Measurements from ENCODE around the gene FNDC3B. TPM values are rescaled to one million over a fixed set of nuclear protein-coding genes. Genes with fewer than 3 reads are reported as not detected.

Gene FNDC3B
- total and polyA plus RNA-seq, 3 donors from 2014 or later, result 24.2 to 63.5 (median 57.7) TPM

GRCh38 chr3:172158741-172159140 is 119.4 kb downstream of the FNDC3B start:
- H3K4me3 ChIP-seq, result no peak overlapping the region
- peaks cover 30% of the 10 kb centered on the region for H3K4me1 ChIP-seq
- WGBS, 2 donors, result 92 to 94% methylated on average over 4 of the region's 4 CpGs
- H3K36me3 ChIP-seq (ENCODE audit: low read depth, missing control alignments), result no peaks in the 10 kb centered on the region
- intact Hi-C loops (cut with DNase I; ENCODE audit: low total_unique reads), result no loop called here
- no peaks in the 10 kb centered on the region for H3K27me3 ChIP-seq
- H3K27ac ChIP-seq, result no peak overlapping the region
- TF ChIP-seq POLR2A (IDR thresholded peaks at IDR 0.05), result no peak
- TF ChIP-seq, protein P1, sequence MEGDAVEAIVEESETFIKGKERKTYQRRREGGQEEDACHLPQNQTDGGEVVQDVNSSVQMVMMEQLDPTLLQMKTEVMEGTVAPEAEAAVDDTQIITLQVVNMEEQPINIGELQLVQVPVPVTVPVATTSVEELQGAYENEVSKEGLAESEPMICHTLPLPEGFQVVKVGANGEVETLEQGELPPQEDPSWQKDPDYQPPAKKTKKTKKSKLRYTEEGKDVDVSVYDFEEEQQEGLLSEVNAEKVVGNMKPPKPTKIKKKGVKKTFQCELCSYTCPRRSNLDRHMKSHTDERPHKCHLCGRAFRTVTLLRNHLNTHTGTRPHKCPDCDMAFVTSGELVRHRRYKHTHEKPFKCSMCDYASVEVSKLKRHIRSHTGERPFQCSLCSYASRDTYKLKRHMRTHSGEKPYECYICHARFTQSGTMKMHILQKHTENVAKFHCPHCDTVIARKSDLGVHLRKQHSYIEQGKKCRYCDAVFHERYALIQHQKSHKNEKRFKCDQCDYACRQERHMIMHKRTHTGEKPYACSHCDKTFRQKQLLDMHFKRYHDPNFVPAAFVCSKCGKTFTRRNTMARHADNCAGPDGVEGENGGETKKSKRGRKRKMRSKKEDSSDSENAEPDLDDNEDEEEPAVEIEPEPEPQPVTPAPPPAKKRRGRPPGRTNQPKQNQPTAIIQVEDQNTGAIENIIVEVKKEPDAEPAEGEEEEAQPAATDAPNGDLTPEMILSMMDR (IDR thresholded peaks at IDR 0.05), result no peak
- DNase-seq, result no peak
- H3K9me3 ChIP-seq, result no peaks in the 10 kb centered on the region

- Histone ChIP-seq H3K4me3 (no peak overlapping the region), H3K27ac (no peak overlapping the region), H3K27me3 (no peaks in the 10 kb centered on the region), H3K4me1 (peaks cover 26% of the 10 kb centered on the region), H3K36me3 (ENCODE audit: low read depth, missing control alignments) (no peaks in the 10 kb centered on the region), H3K9me3 (no peaks in the 10 kb centered on the region)
- 81 to 83% methylated on average over 1 of the region's 1 CpG for WGBS, 2 donors
- TF ChIP-seq, protein P1 (IDR thresholded peaks at IDR 0.05), result no peak
- no peak for TF ChIP-seq POLR2A (IDR thresholded peaks at IDR 0.05)
- intact Hi-C loops (cut with DNase I; ENCODE audit: low total_unique reads), result no loop called here
- no peak for DNase-seq
Observed at GRCh38 chr3:172159376-172159775, 120.0 kb downstream of the FNDC3B start.

GRCh38 chr3:172159962-172160538 is 120.7 kb downstream of the FNDC3B start:
- 64 to 69% methylated on average over 4 of the region's 4 CpGs for WGBS, 2 donors
- DNase-seq, result peak; percentile 42
- H3K27ac ChIP-seq, result no peak overlapping the region

GRCh38 chr3:172161133-172161789 is 121.9 kb downstream of the FNDC3B start:
- intact Hi-C loops (cut with DNase I; ENCODE audit: low total_unique reads), result no loop called here
- H3K36me3 ChIP-seq (ENCODE audit: low read depth, missing control alignments), result no peaks in the 10 kb centered on the region
- no peak overlapping the region for H3K27ac ChIP-seq
- WGBS, 2 donors, result 91 to 93% methylated on average over 4 of the region's 4 CpGs
- TF ChIP-seq POLR2A (IDR thresholded peaks at IDR 0.05), result no peak
- TF ChIP-seq, protein P1 (IDR thresholded peaks at IDR 0.05), result no peak
- DNase-seq, result no peak
- H3K27me3 ChIP-seq, result no peaks in the 10 kb centered on the region
- H3K4me1 ChIP-seq, result peaks cover 15% of the 10 kb centered on the region
- H3K4me3 ChIP-seq, result no peak overlapping the region
- H3K9me3 ChIP-seq, result no peaks in the 10 kb centered on the region

More at GRCh38 chr3:172159962-172160538, 120.7 kb downstream of the FNDC3B start:
- H3K9me3 ChIP-seq, result no peaks in the 10 kb centered on the region
- no peak for TF ChIP-seq POLR2A (IDR thresholded peaks at IDR 0.05)
- TF ChIP-seq, protein P1 (IDR thresholded peaks at IDR 0.05), result no peak
- H3K4me3 ChIP-seq, result no peak overlapping the region
- H3K4me1 ChIP-seq, result peaks cover 24% of the 10 kb centered on the region
- intact Hi-C loops (cut with DNase I; ENCODE audit: low total_unique reads), result no loop called here
- no peaks in the 10 kb centered on the region for H3K36me3 ChIP-seq (ENCODE audit: low read depth, missing control alignments)
- no peaks in the 10 kb centered on the region for H3K27me3 ChIP-seq

DNA sequence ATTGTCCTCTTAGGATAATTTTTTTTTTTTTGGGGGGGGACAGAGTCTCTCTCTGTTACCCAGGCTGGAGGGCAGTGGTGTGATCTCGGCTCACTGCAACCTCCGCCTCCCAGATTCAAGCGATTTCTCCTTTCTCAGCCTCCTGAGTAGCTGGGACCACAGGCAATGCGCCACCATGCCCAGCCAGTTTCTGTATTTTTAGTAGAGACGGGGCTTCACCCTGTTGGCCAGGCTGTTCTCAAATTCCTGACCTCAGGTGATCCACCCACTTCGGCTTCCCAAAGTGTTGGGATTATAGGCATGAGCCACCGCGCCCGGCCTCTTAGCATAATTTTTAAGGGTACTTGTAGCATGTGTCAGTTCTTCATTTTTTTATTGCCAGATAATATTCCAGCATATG is 122.6 kb downstream of the FNDC3B start:
- H3K36me3 ChIP-seq (ENCODE audit: low read depth, missing control alignments), result no peaks in the 10 kb centered on the region
- TF ChIP-seq, protein P1 (IDR thresholded peaks at IDR 0.05), result no peak
- no peak for TF ChIP-seq POLR2A (IDR thresholded peaks at IDR 0.05)
- no peak for DNase-seq
- no peak overlapping the region for H3K4me3 ChIP-seq
- no peak overlapping the region for H3K27ac ChIP-seq
- H3K9me3 ChIP-seq, result no peaks in the 10 kb centered on the region
- 92 to 94% methylated on average over 9 of the region's 9 CpGs for WGBS, 2 donors
- intact Hi-C loops (cut with DNase I; ENCODE audit: low total_unique reads), result no loop called here
- H3K4me1 ChIP-seq, result peaks cover 13% of the 10 kb centered on the region
- no peaks in the 10 kb centered on the region for H3K27me3 ChIP-seq

Measured in testis (tissue), 3 donors.